Measurements from ENCODE around the gene SLC39A10.

Gene SLC39A10, protein sequence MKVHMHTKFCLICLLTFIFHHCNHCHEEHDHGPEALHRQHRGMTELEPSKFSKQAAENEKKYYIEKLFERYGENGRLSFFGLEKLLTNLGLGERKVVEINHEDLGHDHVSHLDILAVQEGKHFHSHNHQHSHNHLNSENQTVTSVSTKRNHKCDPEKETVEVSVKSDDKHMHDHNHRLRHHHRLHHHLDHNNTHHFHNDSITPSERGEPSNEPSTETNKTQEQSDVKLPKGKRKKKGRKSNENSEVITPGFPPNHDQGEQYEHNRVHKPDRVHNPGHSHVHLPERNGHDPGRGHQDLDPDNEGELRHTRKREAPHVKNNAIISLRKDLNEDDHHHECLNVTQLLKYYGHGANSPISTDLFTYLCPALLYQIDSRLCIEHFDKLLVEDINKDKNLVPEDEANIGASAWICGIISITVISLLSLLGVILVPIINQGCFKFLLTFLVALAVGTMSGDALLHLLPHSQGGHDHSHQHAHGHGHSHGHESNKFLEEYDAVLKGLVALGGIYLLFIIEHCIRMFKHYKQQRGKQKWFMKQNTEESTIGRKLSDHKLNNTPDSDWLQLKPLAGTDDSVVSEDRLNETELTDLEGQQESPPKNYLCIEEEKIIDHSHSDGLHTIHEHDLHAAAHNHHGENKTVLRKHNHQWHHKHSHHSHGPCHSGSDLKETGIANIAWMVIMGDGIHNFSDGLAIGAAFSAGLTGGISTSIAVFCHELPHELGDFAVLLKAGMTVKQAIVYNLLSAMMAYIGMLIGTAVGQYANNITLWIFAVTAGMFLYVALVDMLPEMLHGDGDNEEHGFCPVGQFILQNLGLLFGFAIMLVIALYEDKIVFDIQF

DNA sequence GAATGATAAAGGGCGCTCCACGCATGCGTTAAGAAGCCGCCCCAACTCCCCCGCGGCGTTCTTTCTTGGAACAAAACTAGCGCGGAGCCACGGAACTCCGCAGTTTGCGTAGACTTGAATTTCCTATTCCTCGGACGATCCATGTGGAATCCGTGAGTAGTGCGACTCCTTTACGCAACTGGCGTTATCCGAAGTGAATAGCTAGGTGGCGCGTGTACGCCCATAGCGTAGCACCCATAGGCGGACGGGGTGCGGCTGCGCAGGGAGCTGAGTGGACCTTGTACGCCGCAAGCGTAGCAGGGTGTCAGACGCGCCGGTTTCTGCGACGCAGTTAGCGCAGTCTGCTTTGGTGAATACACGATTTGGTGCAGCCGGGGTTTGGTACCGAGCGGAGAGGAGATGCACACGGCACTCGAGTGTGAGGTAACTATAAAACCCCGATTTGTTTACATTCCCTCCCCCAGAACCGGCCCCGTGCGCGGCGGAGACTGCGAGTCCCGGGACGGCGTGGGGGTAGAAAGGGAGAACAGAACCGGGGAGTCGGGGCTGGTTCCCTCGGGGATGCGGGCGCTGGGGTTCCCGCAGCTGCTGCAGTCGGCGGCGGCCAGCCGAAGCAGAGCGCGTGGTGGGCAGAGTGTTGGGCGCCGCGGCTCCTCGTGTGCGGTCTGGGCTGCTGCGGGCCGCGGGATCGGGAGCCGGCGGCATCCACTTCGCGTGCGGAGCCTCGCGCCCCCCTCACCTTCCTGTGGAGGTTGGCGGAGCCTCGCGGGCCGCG, at the start of gene SLC39A10:
Gene SLC39A10, plus strand, starts transcription at position 368 of the 775 bp plus-strand sequence. CDS start 22,817 bp downstream, outside the sequence.
- peak; percentile 52 to 94 for DNase-seq (ENCODE audit: low read depth in 1 of 2, low spot score in 1 of 2)
- TF ChIP-seq JUND (IDR thresholded peaks at IDR 0.05; ENCODE audit: low read depth) = no peak
- in situ Hi-C loops (cut with HindIII; ENCODE audit: low pct_unique_long_range_greater_than_20kb, low sequenced_read_pairs) = no loop called here

DNA sequence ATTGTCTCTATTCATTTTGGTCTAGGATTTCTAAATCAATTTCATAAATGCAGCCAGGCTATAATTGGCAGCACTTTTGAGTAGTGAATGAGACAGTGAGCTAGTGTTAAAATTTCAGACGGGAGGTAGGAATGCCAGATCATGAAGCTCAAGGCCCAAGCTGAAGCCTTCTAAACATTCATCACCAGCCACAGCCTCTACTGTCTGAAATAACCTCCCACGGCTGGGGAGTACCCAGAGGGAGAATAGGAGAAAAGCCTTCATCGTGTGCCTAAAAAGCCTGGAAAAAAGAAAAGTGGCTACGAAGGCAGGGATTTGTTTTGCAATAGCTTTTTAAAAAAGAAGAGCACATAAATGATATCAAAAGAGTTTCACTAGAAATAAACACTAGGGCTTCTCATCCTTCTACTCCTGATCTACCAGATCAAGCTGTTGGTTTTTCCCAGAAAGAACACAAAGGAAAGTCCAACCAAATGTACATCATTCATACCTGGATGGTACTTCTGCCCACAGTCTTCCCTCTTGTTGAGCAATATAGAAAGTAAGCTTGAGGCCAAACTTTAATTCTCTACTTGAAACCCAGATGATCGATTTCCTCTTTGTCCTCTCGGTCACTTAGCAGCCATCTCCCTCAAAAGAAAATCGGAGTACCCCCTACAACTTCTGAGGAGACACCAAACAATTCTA, 48.1 kb upstream of the SLC39A10 start:
- in situ Hi-C loops (cut with HindIII; ENCODE audit: low pct_unique_long_range_greater_than_20kb, low sequenced_read_pairs) = no loop called here
- DNase-seq (ENCODE audit: low read depth in 1 of 2, low spot score in 1 of 2) = no peak
- no peak for TF ChIP-seq JUND (IDR thresholded peaks at IDR 0.05; ENCODE audit: low read depth)

DNA sequence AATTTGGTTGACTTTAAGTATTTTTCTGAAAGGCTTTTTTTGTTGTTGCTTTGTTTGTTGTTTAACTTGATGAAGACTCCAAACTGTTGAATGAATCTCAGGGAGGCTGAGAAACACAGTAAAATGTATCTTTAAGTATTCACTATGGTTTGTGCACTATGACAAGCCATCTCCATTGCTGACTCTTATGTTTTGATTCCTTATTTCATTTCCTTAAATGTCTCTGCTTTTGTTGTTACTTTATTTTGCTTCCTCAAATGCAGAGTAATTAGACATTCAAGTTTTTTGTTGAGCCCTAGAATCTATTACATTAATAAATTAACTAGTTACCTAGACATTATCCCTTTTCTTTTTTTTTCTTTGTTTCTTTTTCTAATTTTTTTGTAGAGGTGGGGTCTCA, 46.3 kb upstream of the SLC39A10 start:
- no peak for DNase-seq (ENCODE audit: low read depth in 1 of 2, low spot score in 1 of 2)
- in situ Hi-C loops (cut with HindIII; ENCODE audit: low pct_unique_long_range_greater_than_20kb, low sequenced_read_pairs) = no loop called here
- TF ChIP-seq JUND (IDR thresholded peaks at IDR 0.05; ENCODE audit: low read depth) = no peak

DNA sequence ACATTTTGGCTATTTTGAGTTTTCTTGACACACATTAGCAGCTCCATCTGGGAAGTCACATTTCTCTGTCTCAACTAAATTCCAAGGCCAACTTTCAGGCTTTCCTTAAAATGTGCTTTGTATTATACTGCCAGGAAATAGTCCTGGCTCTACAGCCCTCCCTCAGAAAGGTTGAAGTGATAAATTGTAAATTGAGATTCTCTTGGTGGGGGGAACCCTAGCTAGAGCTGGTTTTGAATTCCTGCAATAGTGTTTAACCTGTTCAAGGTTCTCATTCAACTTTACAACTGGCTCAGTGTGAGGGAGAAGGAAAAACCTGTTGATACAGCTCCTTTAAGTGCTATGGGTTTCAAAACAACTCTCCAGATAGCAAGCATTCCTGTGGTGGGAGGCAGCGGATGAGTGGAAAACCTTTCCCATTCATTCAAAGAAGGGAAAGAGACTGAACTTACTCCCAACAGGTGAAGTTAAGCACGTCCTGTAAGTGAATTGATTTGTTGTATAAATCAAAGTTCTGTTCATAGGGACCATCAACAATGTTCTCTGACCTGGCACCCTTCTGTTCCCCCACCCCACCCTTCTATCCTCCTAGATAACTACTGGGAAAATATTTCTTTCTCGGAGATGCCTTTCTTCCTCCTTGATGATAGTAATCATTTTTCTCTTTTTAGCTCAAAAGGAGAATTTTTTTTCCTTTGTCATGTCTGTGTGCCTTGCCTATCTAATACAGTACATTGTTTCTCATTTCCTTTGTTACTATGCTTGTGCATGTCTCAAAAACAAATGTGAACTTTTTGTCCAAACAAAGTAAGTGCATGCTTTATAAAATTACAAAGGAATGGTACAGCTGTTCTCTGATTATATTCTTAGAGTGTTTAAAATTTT, 44.2 kb upstream of the SLC39A10 start:
- DNase-seq (ENCODE audit: low read depth in 1 of 2, low spot score in 1 of 2) = peak in 1 of 2 experiments; percentile 22
- no peak for TF ChIP-seq JUND (IDR thresholded peaks at IDR 0.05; ENCODE audit: low read depth)
- in situ Hi-C loops (cut with HindIII; ENCODE audit: low pct_unique_long_range_greater_than_20kb, low sequenced_read_pairs) = no loop called here

DNA sequence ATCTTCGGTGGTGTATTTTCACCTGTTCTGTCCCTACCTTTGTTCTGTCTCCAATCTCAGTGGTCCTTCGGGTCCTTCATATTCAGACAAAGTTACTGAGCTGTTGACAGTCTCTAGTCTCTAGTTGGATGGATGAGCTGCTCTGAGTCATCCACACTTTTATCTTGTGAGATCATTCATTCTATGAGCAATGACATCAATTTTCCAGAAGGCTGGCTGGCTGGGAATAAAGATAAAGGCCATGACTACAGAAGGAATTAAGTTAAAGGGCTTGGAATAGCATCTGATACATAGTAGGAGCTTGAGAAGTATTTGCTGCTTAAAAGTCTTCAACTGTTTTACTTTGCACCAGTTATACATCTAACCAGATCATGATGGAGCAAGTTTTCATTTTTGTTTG, 43.1 kb upstream of the SLC39A10 start:
- no peak for TF ChIP-seq JUND (IDR thresholded peaks at IDR 0.05; ENCODE audit: low read depth)
- in situ Hi-C loops (cut with HindIII; ENCODE audit: low pct_unique_long_range_greater_than_20kb, low sequenced_read_pairs) = no loop called here

DNA sequence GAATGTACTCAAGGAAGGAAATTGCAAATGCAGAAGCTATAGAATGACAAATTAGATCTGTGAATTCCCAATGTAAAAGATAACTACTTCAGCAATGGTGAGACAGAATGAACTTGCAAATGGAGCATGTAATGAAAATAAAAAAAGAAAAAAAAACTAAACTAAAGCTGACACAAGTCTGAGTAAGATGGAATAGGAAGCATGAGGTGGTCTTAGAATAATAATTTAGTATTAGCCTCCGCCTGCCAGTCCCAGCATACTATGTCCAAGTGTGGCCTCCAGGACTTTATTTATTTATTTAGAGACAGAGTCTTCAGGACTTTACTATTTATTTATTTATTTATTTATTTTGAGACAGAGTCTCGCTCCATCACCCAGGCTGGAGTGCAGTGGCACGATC, 37.4 kb upstream of the SLC39A10 start:
- no peak for TF ChIP-seq JUND (IDR thresholded peaks at IDR 0.05; ENCODE audit: low read depth)
- no peak for DNase-seq (ENCODE audit: low read depth in 1 of 2, low spot score in 1 of 2)
- in situ Hi-C loops (cut with HindIII; ENCODE audit: low pct_unique_long_range_greater_than_20kb, low sequenced_read_pairs) = no loop called here

More for the DNA sequence above, 43.1 kb upstream of the SLC39A10 start:
- DNase-seq (ENCODE audit: low read depth in 1 of 2, low spot score in 1 of 2) = no peak

DNA sequence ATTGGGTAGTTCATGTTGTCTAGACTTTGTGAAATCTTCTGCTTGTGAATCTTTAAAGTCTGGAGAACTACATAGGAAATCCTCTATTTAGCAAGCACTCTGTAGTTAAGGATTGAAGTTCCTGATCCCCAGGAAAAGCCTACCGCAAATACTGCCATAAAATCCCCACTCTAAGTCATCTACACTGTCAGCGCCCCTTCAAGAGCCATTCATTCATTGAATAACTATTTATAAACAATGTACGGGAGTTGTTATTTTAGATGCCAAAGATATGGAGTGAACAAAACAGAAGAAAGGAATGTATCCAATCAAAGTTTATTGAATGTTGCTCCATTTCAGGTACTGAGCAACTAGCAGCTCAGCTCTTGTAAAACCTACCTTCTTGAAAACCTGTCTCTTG, 36.5 kb upstream of the SLC39A10 start:
- DNase-seq (ENCODE audit: low read depth in 1 of 2, low spot score in 1 of 2) = no peak
- in situ Hi-C loops (cut with HindIII; ENCODE audit: low pct_unique_long_range_greater_than_20kb, low sequenced_read_pairs) = no loop called here
- no peak for TF ChIP-seq JUND (IDR thresholded peaks at IDR 0.05; ENCODE audit: low read depth)

DNA sequence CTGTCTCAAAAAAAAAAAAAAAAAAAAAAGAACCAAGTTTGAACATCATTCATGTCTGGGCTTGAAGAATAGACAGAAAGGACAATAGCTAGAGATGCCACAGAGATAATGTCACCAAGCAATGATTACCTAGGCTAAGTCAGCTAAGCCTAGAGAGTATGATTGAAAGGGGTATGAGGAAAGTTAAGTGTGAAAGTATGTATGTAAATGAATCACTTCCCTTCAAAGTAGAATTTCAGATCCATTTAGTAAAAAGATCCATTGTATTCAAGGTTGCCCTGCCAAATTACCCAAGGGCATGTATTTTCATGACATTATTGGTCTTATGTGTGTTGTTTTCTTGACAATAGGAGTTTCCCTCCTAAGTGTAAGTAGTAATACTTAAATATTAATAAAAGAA, 34.1 kb upstream of the SLC39A10 start:
- no peak for DNase-seq (ENCODE audit: low read depth in 1 of 2, low spot score in 1 of 2)
- in situ Hi-C loops (cut with HindIII; ENCODE audit: low pct_unique_long_range_greater_than_20kb, low sequenced_read_pairs) = no loop called here
- no peak for TF ChIP-seq JUND (IDR thresholded peaks at IDR 0.05; ENCODE audit: low read depth)

DNA sequence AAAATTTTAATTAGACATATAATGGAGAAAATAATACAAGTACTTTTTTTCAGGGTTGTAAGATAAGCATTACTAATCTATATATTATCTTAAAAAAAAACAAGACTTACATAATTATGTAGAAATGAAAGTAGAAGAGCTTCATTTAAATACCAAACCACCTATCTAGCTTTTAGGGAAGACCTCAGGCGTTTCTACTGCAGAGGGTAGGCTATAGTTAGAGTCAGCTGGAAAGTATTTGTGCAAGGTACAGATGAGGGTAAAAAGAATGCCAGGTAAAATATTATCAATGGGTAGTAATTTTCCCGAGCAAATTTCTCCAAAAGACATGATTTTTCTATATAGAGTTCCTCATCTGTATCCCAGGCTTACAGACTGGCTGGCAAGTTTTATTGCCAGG, 30.5 kb upstream of the SLC39A10 start:
- no peak for TF ChIP-seq JUND (IDR thresholded peaks at IDR 0.05; ENCODE audit: low read depth)
- in situ Hi-C loops (cut with HindIII; ENCODE audit: low pct_unique_long_range_greater_than_20kb, low sequenced_read_pairs) = no loop called here
- no peak for DNase-seq (ENCODE audit: low read depth in 1 of 2, low spot score in 1 of 2)

DNA sequence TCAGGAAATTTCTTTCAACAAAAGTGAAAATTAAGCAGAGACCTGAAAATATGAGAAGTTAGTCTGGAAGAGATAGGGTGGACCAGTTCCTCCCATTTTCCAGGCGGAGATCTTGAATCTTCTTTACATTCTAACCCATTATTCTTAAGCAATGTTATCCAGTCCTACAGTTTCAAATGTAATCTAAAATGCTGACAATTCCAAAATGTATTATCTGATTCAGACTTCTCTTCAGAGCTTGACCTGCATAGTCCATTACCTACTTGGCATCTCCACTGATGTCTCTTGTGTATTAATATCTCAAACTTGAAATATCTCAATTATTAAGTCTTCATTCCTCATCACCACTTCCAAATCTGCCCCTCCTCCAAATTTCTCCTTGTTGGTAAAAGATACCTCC, 28.4 kb upstream of the SLC39A10 start:
- in situ Hi-C loops (cut with HindIII; ENCODE audit: low pct_unique_long_range_greater_than_20kb, low sequenced_read_pairs) = no loop called here
- DNase-seq (ENCODE audit: low read depth in 1 of 2, low spot score in 1 of 2) = no peak
- no peak for TF ChIP-seq JUND (IDR thresholded peaks at IDR 0.05; ENCODE audit: low read depth)

DNA sequence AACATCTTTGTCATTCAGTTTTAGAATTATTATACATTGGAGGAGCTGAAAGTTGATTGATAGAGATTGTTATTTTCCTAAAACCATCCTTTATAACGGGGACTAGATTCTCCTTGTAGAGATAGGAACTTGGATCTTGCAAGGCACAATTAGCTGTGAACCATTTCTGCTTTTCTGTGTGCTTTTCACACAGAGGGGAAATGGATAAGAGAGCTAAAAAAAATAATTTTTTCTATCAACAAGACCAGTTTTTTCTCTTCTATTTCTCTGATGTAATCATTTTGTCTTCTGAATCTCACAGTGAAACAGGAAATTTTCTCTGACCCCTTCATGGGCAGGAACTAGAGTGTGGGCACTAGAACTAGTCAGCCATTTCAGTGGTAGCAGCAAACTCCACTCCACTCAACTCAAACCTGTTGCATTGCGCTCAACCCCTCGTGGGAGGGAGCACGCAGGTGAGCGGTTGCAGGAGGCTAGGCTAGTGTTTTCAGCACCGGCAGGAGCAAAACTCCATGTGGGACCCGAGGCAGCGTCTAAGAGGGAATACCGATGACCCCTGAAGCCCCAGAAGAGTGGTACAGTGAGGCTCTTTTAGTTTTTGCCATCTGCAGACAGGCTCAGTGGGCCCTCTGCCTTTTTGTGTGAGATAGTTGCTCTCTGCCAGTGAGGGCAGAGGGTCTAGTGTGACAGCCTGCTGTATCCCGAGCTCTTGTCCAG, 24.0 kb upstream of the SLC39A10 start:
- no peak for TF ChIP-seq JUND (IDR thresholded peaks at IDR 0.05; ENCODE audit: low read depth)
- in situ Hi-C loops (cut with HindIII; ENCODE audit: low pct_unique_long_range_greater_than_20kb, low sequenced_read_pairs) = no loop called here
- no peak for DNase-seq (ENCODE audit: low read depth in 1 of 2, low spot score in 1 of 2)
